ENCODE measurements around the gene NKG7.
A peak's percentile ranks its signal among the peaks of the same experiment; 100 is the strongest.

Gene NKG7

DNA sequence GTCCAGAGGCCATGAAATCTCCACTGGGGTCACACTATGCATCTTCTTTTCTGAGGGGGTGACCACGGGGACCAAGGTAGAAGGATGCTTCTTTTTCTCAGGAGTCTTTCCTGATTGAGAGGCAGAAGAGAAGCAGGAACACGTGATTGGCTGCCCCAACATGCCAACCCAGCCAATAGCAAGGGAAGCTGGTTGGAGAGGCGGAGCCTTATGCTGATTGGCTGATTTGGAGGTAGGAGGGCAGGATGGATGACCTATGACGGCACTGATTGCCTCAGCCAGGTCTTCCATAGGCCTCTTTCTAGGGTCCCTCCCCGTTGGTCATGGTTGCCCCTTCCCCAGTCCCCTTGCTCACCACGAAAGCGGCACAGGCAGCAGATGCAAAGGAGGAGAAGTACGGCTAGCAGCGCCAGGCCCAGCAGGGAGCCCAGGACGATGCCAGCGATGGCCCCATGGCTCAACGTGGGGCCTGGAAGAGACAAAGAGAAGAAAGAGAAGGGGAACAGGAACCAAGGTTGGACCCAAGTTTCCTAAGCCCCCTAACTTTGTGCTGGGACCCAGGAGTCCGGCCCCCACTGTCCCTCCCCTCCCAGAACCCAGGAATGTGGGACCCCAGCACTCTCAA lies 38.5 kb downstream of the NKG7 start:
- DNase-seq: peak; percentile 14

GRCh38 chr19:51331716-51332115 lies 40.7 kb downstream of the NKG7 start:
- DNase-seq: no peak

GRCh38 chr19:51331193-51331592 lies 41.3 kb downstream of the NKG7 start:
- DNase-seq: no peak

GRCh38 chr19:51330366-51330765 lies 42.1 kb downstream of the NKG7 start:
- no peak for DNase-seq

- DNase-seq: no peak
Observed at GRCh38 chr19:51329411-51329810, 43.0 kb downstream of the NKG7 start.

DNA sequence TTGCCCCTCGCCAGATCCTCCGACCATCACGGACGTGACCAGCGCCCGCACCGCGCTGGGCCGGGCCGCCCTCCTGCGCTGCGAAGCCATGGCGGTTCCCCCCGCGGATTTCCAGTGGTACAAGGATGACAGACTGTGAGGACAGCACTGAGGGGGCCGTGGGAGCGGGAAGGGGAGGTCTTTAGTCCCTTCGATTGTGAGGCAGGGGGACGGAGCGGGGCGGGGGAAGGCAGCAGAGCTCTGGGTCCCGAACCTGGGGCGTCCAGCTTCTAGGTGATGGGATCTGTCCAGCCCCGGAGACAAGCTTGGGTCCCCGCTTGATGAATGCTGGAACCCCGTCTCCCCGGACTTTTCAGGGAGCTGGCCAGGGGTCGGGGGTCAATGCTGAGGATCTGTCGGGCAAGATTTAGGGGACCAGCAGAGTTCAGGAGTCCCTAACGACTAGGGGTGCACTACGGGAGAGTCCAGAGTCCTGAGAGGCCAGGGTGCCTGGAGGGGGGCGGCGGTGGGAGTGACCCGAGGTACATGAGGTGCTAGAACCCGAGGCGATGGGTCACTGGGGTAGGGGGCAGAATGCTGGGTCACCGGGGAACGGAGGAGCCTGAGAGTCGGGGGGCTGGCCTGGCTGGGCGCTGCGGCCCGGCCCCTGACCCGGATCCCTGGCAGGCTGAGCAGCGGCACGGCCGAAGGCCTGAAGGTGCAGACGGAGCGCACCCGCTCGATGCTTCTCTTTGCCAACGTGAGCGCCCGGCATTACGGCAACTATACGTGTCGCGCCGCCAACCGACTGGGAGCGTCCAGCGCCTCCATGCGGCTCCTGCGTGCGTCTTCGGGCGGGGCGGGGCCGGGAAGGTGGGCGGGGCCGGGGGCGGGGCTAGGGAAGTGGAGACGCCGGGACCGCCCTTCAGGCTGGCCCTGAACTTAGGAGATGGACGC lies 45.1 kb downstream of the NKG7 start:
- DNase-seq: peak; percentile 12

DNA sequence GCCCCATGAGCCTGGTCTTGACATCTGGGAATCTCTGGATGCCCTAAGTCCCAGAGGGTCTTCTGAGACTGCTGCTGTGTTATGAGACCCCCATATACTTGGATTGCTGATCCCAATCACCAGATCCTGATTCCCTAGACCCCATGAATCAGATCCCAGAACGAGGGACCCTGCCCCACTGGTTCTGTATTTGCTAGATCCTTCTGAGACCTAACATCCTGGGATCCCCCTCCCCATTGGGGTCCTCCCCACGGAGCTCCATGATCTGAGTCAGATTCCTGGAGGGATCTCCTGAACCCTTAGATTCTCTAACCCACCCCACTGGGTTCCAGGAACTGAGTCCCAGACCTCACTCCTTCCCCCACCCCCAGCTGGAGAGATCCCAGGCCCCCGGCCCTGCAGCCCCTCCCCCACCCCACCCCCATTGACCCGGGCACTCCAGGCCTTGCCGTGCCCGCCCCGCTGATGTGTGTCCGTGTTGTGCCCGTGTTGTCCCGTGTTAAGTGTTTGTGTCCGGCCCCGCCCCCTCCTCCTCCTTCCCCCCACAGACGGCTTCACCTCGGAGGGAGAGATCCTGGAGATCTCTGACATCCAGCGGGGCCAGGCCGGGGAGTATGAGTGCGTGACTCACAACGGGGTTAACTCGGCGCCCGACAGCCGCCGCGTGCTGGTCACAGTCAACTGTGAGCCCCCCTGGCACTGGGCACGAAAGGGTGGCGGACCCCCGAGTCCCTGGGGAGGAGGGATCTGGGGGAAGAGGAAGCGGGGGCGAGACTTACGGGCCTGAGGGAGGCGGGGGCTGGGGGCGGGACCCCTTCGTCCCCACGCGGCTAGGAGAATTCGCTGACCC lies 46.0 kb downstream of the NKG7 start:
- no peak for DNase-seq

DNA sequence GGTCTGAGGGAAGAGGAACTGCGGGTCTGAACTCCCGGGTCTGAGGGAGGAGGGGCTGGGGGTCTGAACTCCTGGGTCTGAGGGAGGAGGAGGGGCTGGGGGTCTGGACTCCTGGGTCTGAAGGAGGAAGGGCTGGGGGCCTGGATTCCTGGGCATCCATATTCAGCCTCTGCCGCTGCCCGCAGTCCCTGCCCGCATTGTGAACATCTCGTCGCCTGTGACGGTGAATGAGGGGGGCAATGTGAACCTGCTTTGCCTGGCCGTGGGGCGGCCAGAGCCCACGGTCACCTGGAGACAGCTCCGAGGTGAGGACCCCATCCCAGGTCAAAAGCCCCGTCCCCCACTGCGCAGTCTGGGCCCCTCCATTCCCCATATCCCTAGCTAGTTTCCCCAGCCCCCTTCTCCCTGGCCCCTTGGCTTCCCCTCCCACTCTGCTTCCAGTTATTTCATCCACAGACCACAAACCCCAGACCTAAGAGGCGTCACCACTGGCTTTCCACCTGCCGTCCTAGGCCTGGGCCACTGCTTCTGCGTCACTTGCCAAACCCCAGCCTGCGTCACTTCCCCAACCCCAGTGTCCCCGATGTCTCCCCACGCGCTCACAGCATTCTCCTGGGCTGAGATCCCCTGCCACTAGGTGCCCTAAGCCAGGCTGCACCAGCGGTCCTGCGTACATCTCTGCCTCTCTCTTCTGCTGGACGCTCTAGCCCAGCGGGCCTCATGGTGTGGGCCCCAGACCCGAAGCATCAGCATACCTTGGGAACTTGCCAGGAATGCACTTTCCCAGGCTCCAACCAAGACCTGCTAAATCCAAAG lies 47.1 kb downstream of the NKG7 start:
- DNase-seq: no peak

DNA sequence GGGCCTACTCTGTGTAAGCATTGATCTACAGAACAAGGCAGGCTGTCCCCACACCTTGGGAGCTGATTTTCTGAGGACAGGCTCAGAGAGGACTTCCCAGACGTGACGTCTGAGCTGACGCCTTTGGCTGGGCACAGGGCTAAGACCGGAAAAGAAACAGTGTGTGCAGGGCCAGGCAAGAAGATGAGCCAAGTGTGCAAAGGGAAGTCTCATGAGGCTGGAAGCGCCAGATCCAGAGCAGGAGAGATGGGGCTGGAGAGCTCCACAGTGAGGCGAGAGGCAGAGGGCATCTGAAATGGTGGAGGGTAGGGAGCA lies 48.3 kb downstream of the NKG7 start:
- DNase-seq: no peak

- no peak for DNase-seq
Observed at GRCh38 chr19:51323481-51324166, 48.8 kb downstream of the NKG7 start.

DNA sequence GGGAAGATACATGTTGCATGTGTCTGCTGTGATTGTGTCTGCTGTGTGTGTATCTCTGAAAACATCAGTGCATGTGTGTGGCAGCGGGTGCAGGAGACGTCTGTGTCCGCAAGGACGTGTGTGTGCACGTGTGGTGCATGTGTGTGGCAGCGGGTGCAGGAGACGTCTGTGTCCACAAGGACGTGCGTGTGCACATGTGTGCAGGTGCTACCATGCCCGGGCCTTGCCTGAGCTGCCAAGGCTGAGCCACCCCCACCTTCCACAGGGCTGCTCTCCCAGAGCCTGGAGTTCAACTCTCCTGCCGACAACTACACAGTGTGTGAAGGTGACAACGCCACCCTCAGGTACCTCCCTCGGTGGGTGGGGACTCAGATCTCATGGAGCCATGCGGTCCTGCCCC lies 50.7 kb downstream of the NKG7 start:
- no peak for DNase-seq
